ENCODE measurements around the gene GPLD1.

The GPLD1 gene

GRCh38 chr6:24497254-24497970, 8.0 kb upstream of the GPLD1 start:
- DNase-seq = no peak

- peak; percentile 52 for DNase-seq
These were observed 5.7 kb upstream of the GPLD1 start, which contains the start of gene ALDH5A1 for GRCh38 chr6:24494821-24495795. Gene ALDH5A1 (plus strand): TSS chr6:24494969. CDS start chr6:24494997, 28 bp downstream.

- DNase-seq = no peak
These were observed 4.8 kb upstream of the GPLD1 start for GRCh38 chr6:24493945-24494820.

GRCh38 chr6:24492475-24492874, 3.1 kb upstream of the GPLD1 start:
- peak; percentile 20 for DNase-seq

- no peak for DNase-seq
These were observed 1.6 kb upstream of the GPLD1 start for GRCh38 chr6:24490948-24491347.

- no peak for DNase-seq
These were observed 503 bp upstream of the GPLD1 start for GRCh38 chr6:24489881-24490280.

GRCh38 chr6:24486065-24486464, 3.3 kb downstream of the GPLD1 start:
- DNase-seq = no peak

GRCh38 chr6:24484657-24485323, 4.6 kb downstream of the GPLD1 start:
- DNase-seq = peak; percentile 17

GRCh38 chr6:24481449-24481848, 7.9 kb downstream of the GPLD1 start:
- DNase-seq = no peak

- DNase-seq = no peak
These were observed 8.7 kb downstream of the GPLD1 start for GRCh38 chr6:24480705-24481104.

- no peak for DNase-seq
These were observed 10.5 kb downstream of the GPLD1 start for GRCh38 chr6:24478903-24479302.

GRCh38 chr6:24477070-24477469, 12.3 kb downstream of the GPLD1 start:
- DNase-seq = no peak

- DNase-seq = no peak
These were observed 12.7 kb downstream of the GPLD1 start for GRCh38 chr6:24476631-24477030.

- peak; percentile 19 for DNase-seq
These were observed 17.2 kb downstream of the GPLD1 start for GRCh38 chr6:24472181-24472580.

- peak; percentile 14 for DNase-seq
These were observed 19.6 kb downstream of the GPLD1 start for GRCh38 chr6:24469811-24470210.

- DNase-seq = no peak
These were observed 24.9 kb downstream of the GPLD1 start for GRCh38 chr6:24464253-24465038.

GRCh38 chr6:24460966-24461365, 28.4 kb downstream of the GPLD1 start:
- DNase-seq = no peak

- DNase-seq = no peak
These were observed 30.4 kb downstream of the GPLD1 start for GRCh38 chr6:24458941-24459340.

GRCh38 chr6:24458134-24458533, 31.2 kb downstream of the GPLD1 start:
- DNase-seq = no peak

- DNase-seq = no peak
These were observed 34.3 kb downstream of the GPLD1 start for GRCh38 chr6:24455061-24455460.

- peak; percentile 2 for DNase-seq
These were observed 34.9 kb downstream of the GPLD1 start for GRCh38 chr6:24454452-24454851.
